ENCODE data around the gene EAF1.
"Not testable (repeated sequence)": the region's sequence is repeated elsewhere in the genome, so short reads cannot be mapped to it uniquely, and the experiment has no call there.

DNA sequence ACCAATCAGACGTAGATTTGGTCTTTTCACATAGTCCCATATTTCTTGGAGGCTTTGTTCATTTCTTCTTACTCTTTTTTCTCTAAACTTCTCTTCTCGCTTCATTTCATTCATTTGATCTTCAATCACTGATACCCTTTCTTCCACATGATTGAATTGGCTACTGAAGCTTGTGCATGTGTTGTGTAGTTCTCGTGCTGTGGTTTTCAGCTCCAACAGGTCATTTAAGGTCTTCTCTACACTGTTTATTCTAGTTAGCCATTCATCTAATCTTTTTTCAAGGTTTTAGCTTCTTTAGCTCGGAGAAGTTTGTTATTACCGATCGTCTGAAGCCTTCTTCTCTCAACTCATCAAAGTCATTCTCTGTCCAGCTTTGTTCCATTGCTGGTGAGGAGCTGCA is 57.2 kb downstream of the EAF1 start:
- TF ChIP-seq, protein P1, sequence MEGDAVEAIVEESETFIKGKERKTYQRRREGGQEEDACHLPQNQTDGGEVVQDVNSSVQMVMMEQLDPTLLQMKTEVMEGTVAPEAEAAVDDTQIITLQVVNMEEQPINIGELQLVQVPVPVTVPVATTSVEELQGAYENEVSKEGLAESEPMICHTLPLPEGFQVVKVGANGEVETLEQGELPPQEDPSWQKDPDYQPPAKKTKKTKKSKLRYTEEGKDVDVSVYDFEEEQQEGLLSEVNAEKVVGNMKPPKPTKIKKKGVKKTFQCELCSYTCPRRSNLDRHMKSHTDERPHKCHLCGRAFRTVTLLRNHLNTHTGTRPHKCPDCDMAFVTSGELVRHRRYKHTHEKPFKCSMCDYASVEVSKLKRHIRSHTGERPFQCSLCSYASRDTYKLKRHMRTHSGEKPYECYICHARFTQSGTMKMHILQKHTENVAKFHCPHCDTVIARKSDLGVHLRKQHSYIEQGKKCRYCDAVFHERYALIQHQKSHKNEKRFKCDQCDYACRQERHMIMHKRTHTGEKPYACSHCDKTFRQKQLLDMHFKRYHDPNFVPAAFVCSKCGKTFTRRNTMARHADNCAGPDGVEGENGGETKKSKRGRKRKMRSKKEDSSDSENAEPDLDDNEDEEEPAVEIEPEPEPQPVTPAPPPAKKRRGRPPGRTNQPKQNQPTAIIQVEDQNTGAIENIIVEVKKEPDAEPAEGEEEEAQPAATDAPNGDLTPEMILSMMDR (IDR thresholded peaks at IDR 0.05) = not testable (repeated sequence)
- not testable (repeated sequence) for TF ChIP-seq POLR2A (IDR thresholded peaks at IDR 0.05)
